Measurements from ENCODE around the gene FSTL3.
"Not testable (repeated sequence)": the region's sequence is repeated elsewhere in the genome, so short reads cannot be mapped to it uniquely, and the experiment has no call there.

Gene FSTL3

GRCh38 chr19:661427-662196 lies 14.6 kb upstream of the FSTL3 start:
- no peak for DNase-seq

DNA sequence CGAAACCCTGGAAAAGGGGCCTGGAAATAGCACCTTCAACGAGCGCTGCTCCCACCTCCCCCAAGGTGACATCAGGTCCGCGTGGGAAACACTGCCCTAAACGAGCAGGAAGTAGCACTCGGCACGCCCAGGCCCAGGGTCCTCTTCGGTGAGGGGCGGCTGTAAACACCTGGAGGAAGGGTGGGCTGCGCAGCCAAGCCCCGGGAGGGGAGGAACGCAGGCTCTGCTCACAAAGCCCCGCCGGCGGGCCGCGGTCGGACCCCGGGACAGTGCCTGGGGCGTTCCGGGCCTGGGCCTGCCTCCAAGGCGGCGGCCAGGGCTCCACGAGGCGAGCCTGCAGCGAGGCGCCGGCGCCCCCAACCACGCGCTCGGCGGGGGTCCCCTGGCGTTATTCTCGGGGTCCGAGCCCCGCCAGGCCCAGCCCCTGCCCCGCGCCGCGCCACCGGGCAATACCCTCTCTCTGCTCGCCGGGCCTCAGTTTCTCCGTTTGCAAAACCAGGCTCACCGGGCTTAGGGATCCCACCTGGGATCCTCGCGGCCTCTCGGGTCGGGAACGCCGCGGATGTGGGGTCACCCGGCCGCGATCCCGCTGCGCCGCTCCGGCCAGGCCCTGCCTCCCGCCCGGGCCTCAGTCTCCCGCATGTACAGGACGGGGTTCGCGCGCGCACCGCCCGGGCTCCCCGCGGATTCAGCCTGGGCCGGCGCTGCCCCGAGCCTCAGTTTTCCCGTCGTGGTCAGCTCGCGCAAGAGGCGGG lies 13.8 kb upstream of the FSTL3 start:
- no peak for DNase-seq

GRCh38 chr19:662962-663681 lies 13.1 kb upstream of the FSTL3 start, which contains the start of gene RNF126:
TSS of gene RNF126 (minus strand) at chr19:663214. CDS start at chr19:663121, 93 bp downstream.
- DNase-seq = peak; percentile 95

DNA sequence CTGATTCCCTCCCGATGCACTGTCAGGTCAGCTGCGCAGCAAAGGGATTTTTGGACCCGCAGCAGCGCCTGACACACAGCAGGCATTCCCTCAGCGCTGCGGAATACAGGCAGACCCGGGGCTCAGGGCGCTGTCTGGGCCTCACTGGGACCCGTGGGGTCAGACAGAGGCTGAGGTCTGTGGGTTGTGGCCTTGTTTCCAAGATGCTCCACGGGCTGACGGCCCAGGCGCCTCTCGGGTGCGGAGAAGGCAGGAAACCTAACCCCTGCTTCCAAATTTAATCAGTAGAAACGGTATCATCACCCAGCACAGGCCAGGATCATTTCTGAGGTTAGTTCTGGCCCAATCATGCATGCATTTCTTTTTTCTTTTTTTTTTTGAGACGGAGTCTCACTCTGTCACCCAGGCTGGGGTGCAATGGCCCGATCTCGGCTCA lies 12.5 kb upstream of the FSTL3 start:
- no peak for DNase-seq

GRCh38 chr19:664913-665443 lies 11.2 kb upstream of the FSTL3 start:
- DNase-seq = peak; percentile 80

- DNase-seq = not testable (repeated sequence)
Measured at GRCh38 chr19:666985-667573, 9.1 kb upstream of the FSTL3 start.

- peak; percentile 59 for DNase-seq
Measured at GRCh38 chr19:668675-669434, 7.3 kb upstream of the FSTL3 start.

GRCh38 chr19:670609-671075 lies 5.5 kb upstream of the FSTL3 start:
- no peak for DNase-seq

GRCh38 chr19:674282-675151 lies 1.7 kb upstream of the FSTL3 start:
- no peak for DNase-seq

DNA sequence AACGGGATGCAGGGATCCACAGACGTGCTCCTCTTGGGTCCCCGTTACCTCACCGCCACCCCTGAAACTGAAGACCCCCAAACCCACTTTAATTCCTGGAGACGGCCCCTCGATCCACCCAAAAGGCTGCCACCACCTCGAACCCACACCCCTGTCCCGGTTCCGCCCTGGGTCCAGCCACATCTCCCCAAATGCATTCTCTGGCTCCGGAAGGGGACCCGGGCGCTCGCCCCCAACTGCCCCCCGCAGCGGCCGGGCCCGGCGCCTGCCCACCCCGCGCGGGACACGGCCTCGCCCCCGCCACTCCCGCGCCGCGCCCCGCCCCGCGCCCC lies 219 bp upstream of the FSTL3 start:
- DNase-seq = no peak

- DNase-seq = peak; percentile 93
Measured at GRCh38 chr19:677201-677600, 1.0 kb downstream of the FSTL3 start.

DNA sequence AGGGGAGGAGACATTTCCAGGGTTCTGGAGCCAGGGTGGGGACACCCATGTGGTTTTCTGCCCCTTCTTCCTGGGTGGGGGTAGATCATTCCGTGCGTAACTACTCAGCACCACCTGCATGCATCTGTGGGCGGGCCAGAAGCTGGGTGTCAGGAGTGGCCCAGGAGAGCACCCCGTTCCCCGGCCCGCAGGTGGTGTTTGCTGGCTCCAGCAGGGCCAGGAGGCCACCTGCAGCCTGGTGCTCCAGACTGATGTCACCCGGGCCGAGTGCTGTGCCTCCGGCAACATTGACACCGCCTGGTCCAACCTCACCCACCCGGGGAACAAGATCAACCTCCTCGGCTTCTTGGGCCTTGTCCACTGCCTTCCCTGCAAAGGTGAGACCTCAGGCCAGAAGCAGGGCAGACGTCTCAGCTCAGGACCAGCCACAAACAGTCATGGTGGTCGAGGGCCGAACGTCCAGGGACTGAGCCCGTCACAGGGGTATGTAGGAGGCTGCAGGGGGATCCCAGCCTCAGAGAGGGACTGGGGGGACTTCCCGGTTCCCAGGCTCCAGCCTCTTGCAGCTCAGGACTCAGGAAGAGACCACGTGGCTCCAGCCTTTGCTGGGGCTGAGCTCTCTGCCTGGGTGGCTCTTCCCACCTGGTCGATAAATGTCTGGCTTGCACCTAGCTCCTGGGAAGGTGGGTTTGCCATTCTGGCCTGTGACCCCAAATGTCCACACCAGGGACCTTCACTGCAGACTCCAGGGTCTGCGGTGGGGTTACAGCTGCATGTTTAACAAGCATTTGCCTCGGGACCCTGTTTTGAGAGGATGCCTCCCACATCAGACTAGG lies 1.6 kb downstream of the FSTL3 start:
- no peak for DNase-seq

DNA sequence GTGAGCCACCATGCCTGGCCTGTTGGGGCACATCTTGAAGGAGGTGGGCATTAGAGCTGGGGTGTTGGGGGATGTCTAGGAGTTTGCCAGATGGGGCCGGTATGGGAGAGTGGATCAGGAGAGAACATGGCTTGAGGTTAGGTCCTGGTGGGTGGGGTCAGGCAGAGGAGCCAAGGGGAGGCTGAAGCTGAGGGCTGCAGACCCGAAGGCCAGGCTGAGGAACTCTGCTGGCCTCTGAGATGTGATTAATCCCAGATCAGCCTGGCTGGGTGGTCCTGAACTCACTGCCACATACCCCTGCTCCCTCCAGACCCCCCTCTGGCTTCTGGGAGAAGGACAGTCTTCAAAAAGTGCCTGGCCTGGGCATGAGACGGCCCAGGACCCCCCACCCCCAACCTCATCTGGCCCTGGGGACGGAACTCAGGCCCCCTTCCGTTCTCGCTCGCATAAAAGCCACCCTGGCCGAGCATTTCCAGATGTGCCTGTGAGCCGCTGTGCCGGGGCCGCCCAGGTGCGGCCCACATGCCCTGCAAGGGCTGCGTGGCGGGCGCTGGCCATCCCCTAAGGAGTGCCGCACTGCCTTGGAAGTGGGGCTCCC lies 2.7 kb downstream of the FSTL3 start:
- DNase-seq = no peak

GRCh38 chr19:679418-680286 lies 3.5 kb downstream of the FSTL3 start:
- peak; percentile 69 for DNase-seq

DNA sequence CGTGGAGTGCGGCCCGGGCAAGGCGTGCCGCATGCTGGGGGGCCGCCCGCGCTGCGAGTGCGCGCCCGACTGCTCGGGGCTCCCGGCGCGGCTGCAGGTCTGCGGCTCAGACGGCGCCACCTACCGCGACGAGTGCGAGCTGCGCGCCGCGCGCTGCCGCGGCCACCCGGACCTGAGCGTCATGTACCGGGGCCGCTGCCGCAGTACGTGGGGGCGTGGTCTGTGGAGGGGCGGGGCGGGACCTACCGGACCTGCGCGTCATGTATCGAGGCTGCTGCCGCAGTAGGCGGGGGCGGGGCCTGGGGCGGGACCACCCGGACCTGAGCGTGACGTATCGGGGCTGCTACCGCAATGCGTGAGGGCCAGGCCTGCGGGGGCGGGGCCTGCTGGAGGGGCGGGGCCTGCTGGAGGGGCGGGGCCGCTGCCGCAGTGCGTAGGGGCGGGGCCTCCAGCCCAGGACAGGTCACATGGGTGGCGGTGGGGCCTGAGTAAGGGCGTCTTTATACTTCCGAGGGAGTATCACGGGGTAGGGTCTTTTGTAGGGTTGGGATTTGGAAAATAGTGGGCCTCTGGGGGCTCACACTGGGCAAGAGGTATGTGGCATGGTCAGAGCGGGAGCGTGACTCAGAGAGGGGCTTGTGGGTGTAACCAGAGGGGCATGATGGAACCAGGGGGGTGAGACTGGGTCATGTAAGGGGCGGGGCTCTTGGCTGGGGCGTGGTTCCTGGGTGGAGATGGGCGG lies 4.3 kb downstream of the FSTL3 start:
- DNase-seq = peak; percentile 99

- DNase-seq = no peak
Measured at GRCh38 chr19:681029-682019, 5.1 kb downstream of the FSTL3 start.
